Neuronal stem cell (in vitro differentiated cells): ENCODE measurements around the gene AP1G2.
A peak's percentile ranks its signal among the peaks of the same experiment; 100 is the strongest.

Experiments
- DNase-seq: peaks from one replicate; pipeline ENCODE4 v3.0.0-alpha.2; 2013; ENCODE audit warnings: low spot score
- H2AFZ ChIP-seq: one replicate; pipeline ENCODE4 v1.6.1; 2013; ENCODE audit warnings: mild to moderate bottlenecking, low read length, inconsistent platforms
- H2AK5ac ChIP-seq: 2 replicates; pipeline ENCODE4 v1.6.1; 2013; ENCODE audit warnings: low read depth, mild to moderate bottlenecking, inconsistent platforms, low read length, moderate library complexity, mixed read lengths
- H2BK120ac ChIP-seq: 2 replicates; pipeline ENCODE4 v1.6.1; 2013; ENCODE audit warnings: low read depth, mild to moderate bottlenecking, inconsistent platforms, low read length, moderate library complexity, mixed read lengths
- H2BK12ac ChIP-seq: one replicate; pipeline ENCODE4 v1.6.1; 2013; ENCODE audit warnings: low read length, inconsistent platforms
- H2BK15ac ChIP-seq: 2 replicates; pipeline ENCODE4 v1.6.1; 2013; ENCODE audit warnings: mild to moderate bottlenecking, low read length, inconsistent platforms, mixed read lengths
- H2BK5ac ChIP-seq: one replicate; pipeline ENCODE4 v1.6.1; 2013; ENCODE audit warnings: inconsistent platforms, mild to moderate bottlenecking, low read length, moderate library complexity
- H3K14ac ChIP-seq: one replicate; pipeline ENCODE4 v1.6.1; 2013; ENCODE audit warnings: low read length, inconsistent platforms
- H3K18ac ChIP-seq: 2 replicates; pipeline ENCODE4 v1.6.1; 2013; ENCODE audit warnings: low read length, inconsistent platforms
- H3K23ac ChIP-seq: 2 replicates; pipeline ENCODE4 v1.6.1; 2013; ENCODE audit warnings: low read depth, mild to moderate bottlenecking, mixed read lengths, low read length, inconsistent platforms; ENCODE audit not compliant: poor library complexity
- H3K27ac ChIP-seq: replicated peaks from 3 replicates; pipeline ENCODE4 v1.5.1; 2013; ENCODE audit warnings: low read length, inconsistent platforms
- H3K27me3 ChIP-seq, 3 experiments: 2 replicates each; pipeline ENCODE4 v1.6.1; 2013; ENCODE audit warnings: low read length in 3 of 3, mild to moderate bottlenecking in 2 of 3, inconsistent platforms in 1 of 3, low read depth in 1 of 3, mixed read lengths in 1 of 3, moderate library complexity in 1 of 3; ENCODE audit not compliant: control insufficient read depth in 3 of 3, insufficient read depth in 3 of 3
- H3K36me3 ChIP-seq, 2 donors: replicated peaks in 1 of 2; 2 replicates each; pipeline ENCODE4 v1.6.1; 2013; ENCODE audit warnings: low read length in 2 of 2; ENCODE audit not compliant: control insufficient read depth in 2 of 2, insufficient read depth in 2 of 2
- H3K4ac ChIP-seq: 2 replicates; pipeline ENCODE4 v1.6.1; 2013; ENCODE audit warnings: inconsistent platforms, mild to moderate bottlenecking, low read length, moderate library complexity
- H3K4me1 ChIP-seq, 2 donors: 1 replicate in 1 of 2; 2 replicates in 1 of 2; pipeline ENCODE4 v1.6.1; 2013; ENCODE audit warnings: low read length in 2 of 2, low read depth in 1 of 2; ENCODE audit not compliant: control insufficient read depth in 2 of 2, insufficient read depth in 1 of 2
- H3K4me2 ChIP-seq: one replicate; pipeline ENCODE4 v1.6.1; 2013; ENCODE audit warnings: mild to moderate bottlenecking, low read length, inconsistent platforms; ENCODE audit not compliant: insufficient read depth, poor library complexity, severe bottlenecking
- H3K4me3 ChIP-seq, 2 donors: 2 replicates each; pipeline ENCODE4 v1.5.1; 2013; ENCODE audit warnings: low read length in 2 of 2, mild to moderate bottlenecking in 2 of 2, inconsistent platforms in 1 of 2, moderate library complexity in 1 of 2
- H3K79me1 ChIP-seq: one replicate; pipeline ENCODE4 v1.6.1; 2013; ENCODE audit warnings: low read depth, mild to moderate bottlenecking, inconsistent platforms, low read length, moderate library complexity
- H3K9ac ChIP-seq: one replicate; pipeline ENCODE4 v1.6.1; 2013; ENCODE audit warnings: mild to moderate bottlenecking, low read depth, low read length, inconsistent platforms; ENCODE audit not compliant: poor library complexity
- H3K9me3 ChIP-seq, 2 donors: replicated peaks in 1 of 2; 2 replicates each; pipeline versions ENCODE3 to v1.6.1; 2013; ENCODE audit warnings: low read length in 2 of 2, mild to moderate bottlenecking in 2 of 2, inconsistent platforms in 1 of 2, low read depth in 1 of 2, mixed read lengths in 1 of 2, moderate library complexity in 1 of 2; ENCODE audit not compliant: control insufficient read depth in 2 of 2, insufficient read depth in 1 of 2
- H4K8ac ChIP-seq: one replicate; pipeline ENCODE4 v1.6.1; 2013; ENCODE audit warnings: low read depth, mild to moderate bottlenecking, inconsistent platforms, low read length, moderate library complexity
- H4K91ac ChIP-seq: one replicate; pipeline ENCODE4 v1.6.1; 2013; ENCODE audit warnings: low read length, low read depth, mild to moderate bottlenecking, inconsistent platforms; ENCODE audit not compliant: poor library complexity
- WGBS, 2 donors: extraction: QIAGEN DNeasy Blood & Tissue Kit; methylation state at CpG; one replicate each; pipeline ENCODE4 v1.1.7; 2013; ENCODE audit warnings: missing lambda C conversion rate in 2 of 2, mixed read lengths in 1 of 2; ENCODE audit not compliant: insufficient read length in 2 of 2, insufficient replicate concordance in 1 of 2; ENCODE audit errors: extremely low coverage in 2 of 2; 5-methylcytosine and 5-hydroxymethylcytosine counted together

Gene AP1G2

DNA sequence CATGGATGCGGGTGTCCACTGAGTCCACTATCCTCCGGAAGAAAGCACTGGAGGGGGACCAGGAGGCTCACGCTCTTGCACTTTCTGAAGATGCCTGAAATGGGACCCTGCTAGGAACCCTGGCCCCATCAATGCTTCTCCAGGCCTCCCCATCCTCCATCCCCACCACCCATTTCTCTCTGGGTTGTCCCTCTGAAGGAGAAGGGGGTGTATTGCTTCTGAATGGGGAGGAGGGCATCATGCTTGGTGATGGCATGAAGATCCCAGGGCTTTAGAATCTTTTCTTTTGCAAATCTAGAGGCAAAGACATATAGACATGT, 11.7 kb upstream of the AP1G2 start:
- peak overlapping the region; percentile 65 for H2BK120ac ChIP-seq
- H3K4me1 ChIP-seq = peaks cover 6 to 13% of the 10 kb centered on the region in 2 donors
- no peak overlapping the region for H3K4ac ChIP-seq
- peaks cover 0 to 2% of the 10 kb centered on the region in 2 donors for H3K36me3 ChIP-seq
- peaks cover 19 to 55% (median 29%) of the 10 kb centered on the region in 3 experiments for H3K27me3 ChIP-seq
- H4K8ac ChIP-seq = peak overlapping the region; percentile 50
- peak overlapping the region; percentile 64 for H2AK5ac ChIP-seq
- peak overlapping the region in 1 of 2 donors; percentile 48 for H3K4me3 ChIP-seq
- H2BK5ac ChIP-seq = peak overlapping the region; percentile 88
- H2AFZ ChIP-seq = peak overlapping the region; percentile 95
- H3K23ac ChIP-seq = no peak overlapping the region
- H3K9ac ChIP-seq = no peak overlapping the region
- H4K91ac ChIP-seq = no peak overlapping the region
- H3K14ac ChIP-seq = peak overlapping the region; percentile 44
- no CpG with 5 or more reads among the region's 3 CpGs for WGBS, 2 donors
- H2BK15ac ChIP-seq = peak overlapping the region; percentile 99
- H3K4me2 ChIP-seq = no peak overlapping the region
- peak overlapping the region; percentile 89 for H3K18ac ChIP-seq
- no peak overlapping the region for H2BK12ac ChIP-seq
- no peak for DNase-seq
- no peaks in the 10 kb centered on the region for H3K9me3 ChIP-seq
- peak overlapping the region; percentile 62 for H3K27ac ChIP-seq
- peaks cover 3% of the 10 kb centered on the region for H3K79me1 ChIP-seq

GRCh38 chr14:23578560-23579310, 11.1 kb upstream of the AP1G2 start, which contains the start of gene JPH4:
Gene JPH4 (minus strand): TSS chr14:23578790. CDS start chr14:23577453, 1,337 bp downstream.
- H3K27me3 ChIP-seq = peaks cover 19 to 57% (median 29%) of the 10 kb centered on the region in 3 experiments
- DNase-seq = no peak
- H2AK5ac ChIP-seq = peak within 1 kb of the TSS; percentile 87
- no peak within 1 kb of the TSS for H3K23ac ChIP-seq
- WGBS, 2 donors = no CpG with 5 or more reads among the region's 18 CpGs
- H3K9me3 ChIP-seq = no peaks in the 10 kb centered on the region
- H4K91ac ChIP-seq = no peak within 1 kb of the TSS
- peak within 1 kb of the TSS; percentile 65 for H2BK120ac ChIP-seq
- H2BK5ac ChIP-seq = peak within 1 kb of the TSS; percentile 88
- H3K27ac ChIP-seq = peak within 1 kb of the TSS; percentile 62
- peaks cover 0 to 2% of the 10 kb centered on the region in 2 donors for H3K36me3 ChIP-seq
- peak within 1 kb of the TSS; percentile 94 for H3K14ac ChIP-seq
- peak within 1 kb of the TSS; percentile 63 for H2BK12ac ChIP-seq
- peak within 1 kb of the TSS; percentile 79 for H3K4ac ChIP-seq
- peak within 1 kb of the TSS; percentile 98 for H3K18ac ChIP-seq
- peak within 1 kb of the TSS; percentile 99 for H2BK15ac ChIP-seq
- H2AFZ ChIP-seq = peak within 1 kb of the TSS; percentile 95
- H3K79me1 ChIP-seq = peaks cover 3% of the 10 kb centered on the region
- peak within 1 kb of the TSS; percentile 88 for H3K4me2 ChIP-seq
- H4K8ac ChIP-seq = peak within 1 kb of the TSS; percentile 50
- H3K9ac ChIP-seq = peak within 1 kb of the TSS; percentile 50
- peak within 1 kb of the TSS; percentile 48 to 80 for H3K4me3 ChIP-seq
- H3K4me1 ChIP-seq = peaks cover 8 to 13% of the 10 kb centered on the region in 2 donors

DNA sequence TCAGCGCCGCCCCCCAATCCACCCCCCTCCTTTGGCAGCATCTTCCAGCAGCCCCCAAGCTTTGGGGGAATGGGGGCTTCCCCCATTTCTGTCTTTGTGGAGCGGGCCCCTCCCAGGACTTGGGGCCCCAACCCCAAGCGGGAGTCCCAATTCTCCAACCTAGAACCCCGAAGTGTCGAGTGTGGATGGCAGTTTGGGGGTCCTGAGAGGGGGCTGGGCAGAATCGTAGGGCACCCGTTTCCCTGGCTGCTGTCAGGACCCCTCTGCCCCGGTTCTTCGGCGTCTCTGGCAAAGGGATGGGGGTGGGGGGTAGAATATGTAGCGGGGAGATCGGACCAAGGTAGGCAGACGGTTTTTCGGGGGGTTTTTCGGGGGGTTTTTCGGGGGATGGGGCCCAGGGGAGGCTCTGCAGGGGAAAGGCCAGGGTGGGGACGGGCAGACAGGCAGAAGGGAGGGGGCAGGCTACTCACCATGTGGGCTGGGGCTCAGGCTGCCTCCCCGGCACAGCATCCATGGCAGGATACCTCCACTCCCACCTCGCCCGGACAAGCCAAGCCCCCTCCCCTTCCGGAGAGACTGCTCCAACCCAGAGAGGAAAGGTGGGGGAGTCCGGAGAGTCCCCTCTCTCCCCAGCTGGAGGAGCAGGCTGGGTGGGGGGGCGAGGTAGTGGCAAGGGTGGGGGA, 10.3 kb upstream of the AP1G2 start:
- Histone ChIP-seq H3K4me2 (peak overlapping the region; percentile 88), H2AK5ac (peak overlapping the region; percentile 87), H3K4me1 (peaks cover 10 to 13% of the 10 kb centered on the region in 2 donors), H3K18ac (peak overlapping the region; percentile 98), H3K4me3 (peak overlapping the region; percentile 48 to 80), H3K23ac (no peak overlapping the region), H4K8ac (no peak overlapping the region), H3K9me3 (no peaks in the 10 kb centered on the region), H3K36me3 (peaks cover 0 to 4% of the 10 kb centered on the region in 2 donors), H3K27me3 (peaks cover 19 to 65% (median 29%) of the 10 kb centered on the region in 3 experiments), H3K4ac (peak overlapping the region; percentile 79), H2BK12ac (no peak overlapping the region), H3K27ac (no peak overlapping the region), H2BK15ac (peak overlapping the region; percentile 23), H3K9ac (peak overlapping the region; percentile 50), H3K79me1 (peaks cover 3% of the 10 kb centered on the region), H2BK5ac (peak overlapping the region; percentile 19), H2BK120ac (no peak overlapping the region), H4K91ac (no peak overlapping the region), H2AFZ (peak overlapping the region; percentile 95), H3K14ac (no peak overlapping the region)
- no CpG with 5 or more reads among the region's 24 CpGs for WGBS, 2 donors
- no peak for DNase-seq
